Stimulated activated CD8-positive, alpha-beta memory T cell treated with anti-CD3 and anti-CD28 coated beads, Interleukin-12 subunit alpha, Interleukin-12 subunit beta, amount 100 ng/mL, for 24 hours (primary cell): ENCODE measurements around the gene MED27.

Source experiments
- DNase-seq: peaks from one replicate; pipeline ENCODE4 v3.0.0-alpha.2; 2020; ENCODE audit errors: extremely low read depth

The MED27 gene

DNA sequence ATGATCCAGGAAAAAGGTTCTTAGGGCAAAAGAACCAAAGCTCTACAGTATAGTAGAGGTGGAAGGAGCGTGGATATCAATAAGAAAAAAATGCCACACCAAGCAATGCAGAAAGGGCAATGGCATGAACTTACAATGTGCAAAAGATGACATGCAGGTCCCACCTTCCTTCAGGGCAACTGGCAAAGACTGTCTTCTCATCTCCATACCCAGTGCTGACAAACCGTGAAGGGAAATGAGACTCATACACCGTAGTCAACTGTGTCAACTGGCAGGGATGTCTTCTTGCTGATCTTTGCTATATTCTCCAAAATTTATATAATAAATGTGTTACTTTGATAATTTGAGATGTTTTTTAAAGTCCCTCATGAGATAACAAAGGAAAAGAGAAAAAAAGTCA, 36.0 kb downstream of the MED27 start:
- no peak for DNase-seq

DNA sequence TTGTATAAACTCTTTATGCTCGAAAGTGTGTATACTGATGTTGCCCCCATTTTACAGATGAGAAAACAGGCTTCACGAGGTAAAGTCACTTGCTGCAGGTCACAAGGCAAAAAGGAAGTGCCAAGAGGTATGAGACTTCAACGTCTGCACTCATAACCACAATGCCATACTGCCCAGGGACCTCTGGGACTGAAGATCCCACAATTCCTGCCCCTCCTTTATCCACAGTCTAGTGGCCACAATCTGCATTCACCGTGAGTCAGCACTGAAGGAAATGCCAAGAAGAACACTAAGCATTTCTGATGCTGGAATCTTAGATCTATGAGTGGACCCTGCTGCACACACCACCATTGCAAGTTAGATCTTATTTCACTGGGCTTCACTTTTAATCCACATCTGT, 37.3 kb downstream of the MED27 start:
- no peak for DNase-seq

DNA sequence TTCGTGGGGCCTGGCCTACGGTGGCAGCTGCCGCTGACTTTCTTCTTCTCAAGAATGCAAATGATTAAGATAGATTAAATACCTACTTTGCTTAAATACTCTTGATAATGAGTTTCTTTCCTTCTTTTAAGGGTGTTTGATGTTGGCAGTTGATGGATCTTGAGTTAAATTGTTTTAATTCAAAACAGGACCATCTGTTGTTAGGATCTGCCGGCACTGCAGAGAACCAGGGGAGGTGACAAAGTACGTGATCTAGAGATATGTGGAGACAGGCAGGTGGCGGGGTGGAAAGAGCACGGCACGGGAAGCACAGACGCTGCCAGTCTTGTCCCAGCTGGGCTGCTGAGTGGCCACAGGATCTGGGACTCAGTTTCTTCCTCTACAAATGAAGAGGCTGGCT, 37.9 kb downstream of the MED27 start:
- DNase-seq = no peak

DNA sequence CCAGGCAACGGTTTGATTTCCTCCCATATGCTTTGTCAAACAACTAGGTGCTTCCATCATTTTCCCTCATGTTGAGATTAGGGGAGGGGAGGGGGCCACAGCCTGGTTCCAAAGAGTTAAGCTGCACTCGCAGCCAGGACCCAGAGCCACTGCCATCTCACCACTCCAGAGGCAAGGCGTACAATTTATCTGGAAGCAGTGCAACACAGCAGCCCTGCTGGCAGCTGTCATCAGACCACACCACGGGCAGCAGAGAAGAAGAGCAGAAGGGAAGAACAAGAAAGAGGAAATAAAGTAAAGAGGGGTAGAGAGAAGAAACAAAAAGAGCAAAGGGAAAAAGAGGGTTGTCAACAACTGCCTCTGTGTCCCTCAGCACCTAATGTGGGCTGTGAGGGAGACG, 38.9 kb downstream of the MED27 start:
- no peak for DNase-seq

GRCh38 chr9:132040246-132040645, 39.4 kb downstream of the MED27 start:
- DNase-seq = no peak

- no peak for DNase-seq
These were observed 40.4 kb downstream of the MED27 start for GRCh38 chr9:132039284-132039683.

DNA sequence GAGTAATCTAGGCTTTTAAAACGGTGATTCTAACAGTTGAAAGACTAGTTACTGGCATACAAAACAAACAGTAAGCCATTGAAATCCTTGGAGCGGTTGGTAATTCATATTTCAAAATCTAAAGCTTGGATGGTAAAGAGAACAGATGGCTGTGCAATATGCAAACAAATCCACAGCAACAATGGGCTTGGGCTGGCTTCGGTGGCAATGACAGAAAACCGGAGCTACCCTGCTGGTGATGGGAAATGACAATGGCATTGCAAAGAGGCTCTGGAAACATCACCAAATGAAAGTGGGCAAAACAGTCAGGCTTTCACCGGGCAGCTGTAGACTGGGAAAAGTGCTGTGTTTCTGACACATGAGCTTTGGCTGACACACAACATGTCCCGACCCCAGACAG, 42.2 kb downstream of the MED27 start:
- no peak for DNase-seq

DNA sequence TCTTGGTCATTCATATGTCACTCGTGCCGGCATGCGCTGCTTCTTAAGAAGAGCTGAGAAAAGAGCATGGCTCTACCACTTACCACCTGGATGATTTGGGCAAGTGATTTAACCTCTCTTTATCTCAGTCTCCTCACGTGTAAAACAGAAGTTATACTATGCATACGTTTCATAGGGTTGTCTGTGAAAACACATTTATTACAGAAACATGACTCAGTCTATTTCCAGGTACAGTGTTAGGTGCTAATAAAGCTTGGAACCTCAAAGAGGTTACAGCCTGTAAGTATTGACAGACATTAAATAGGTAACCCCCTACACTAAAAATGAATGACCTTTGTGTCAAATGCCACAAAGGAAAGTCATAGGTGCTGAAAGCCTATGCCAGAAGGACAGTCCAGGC, 43.1 kb downstream of the MED27 start:
- DNase-seq = no peak

DNA sequence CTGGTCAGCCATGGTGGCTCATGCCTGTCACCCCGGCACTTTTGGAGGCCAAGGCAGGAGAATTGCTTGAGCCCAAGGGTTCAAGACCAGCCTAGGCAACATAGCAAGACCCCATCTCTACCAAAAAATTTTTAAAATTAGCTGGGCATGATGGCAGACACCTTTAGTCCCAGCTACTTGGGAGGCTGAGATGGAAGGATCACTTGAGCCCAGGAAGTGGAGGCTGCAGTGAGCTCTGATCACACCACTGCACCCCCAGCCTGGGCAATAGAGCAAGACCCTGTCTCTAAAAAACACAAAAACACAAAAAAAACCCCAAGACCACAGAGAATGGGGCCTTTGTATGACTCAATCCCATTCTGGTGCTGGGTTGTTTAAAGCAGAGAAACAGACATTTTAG, 44.0 kb downstream of the MED27 start:
- DNase-seq = no peak

- no peak for DNase-seq
These were observed 47.3 kb downstream of the MED27 start for GRCh38 chr9:132032238-132032950.

DNA sequence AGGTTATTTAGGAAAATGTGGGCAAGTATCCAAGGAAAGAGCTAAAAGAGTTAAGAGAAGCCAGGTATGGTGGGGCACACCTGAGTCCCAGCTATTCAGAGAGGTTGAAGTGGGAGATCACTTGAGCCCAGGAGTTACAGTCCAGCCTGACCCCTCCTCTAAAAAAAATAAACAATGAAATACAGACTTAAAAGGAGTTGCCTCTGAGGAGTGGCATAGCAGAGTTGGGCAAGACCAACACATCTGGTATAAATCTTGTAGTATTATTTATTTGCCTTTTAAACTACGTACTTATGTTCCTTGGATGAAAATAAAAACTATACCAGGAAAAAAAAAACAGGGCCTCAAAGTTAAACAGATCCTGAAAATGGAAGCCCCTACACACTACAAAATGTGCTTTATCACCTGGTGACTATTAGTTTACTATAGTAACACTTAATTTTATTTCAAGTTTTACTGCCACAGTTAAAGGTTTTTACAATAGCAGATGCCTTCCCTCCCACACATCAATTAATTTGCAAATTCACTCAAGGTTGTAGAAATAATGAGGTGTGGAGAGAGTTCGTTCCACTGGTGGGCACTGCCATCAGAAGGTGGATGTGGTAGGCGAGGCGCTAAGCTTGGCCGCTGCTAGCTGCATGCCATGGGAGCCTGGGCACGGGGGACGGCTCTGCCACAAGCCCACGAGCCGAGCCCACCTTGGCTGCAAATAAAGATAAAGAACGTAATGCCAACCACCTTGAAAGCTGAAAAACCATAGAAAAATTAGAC, 48.0 kb downstream of the MED27 start:
- DNase-seq = no peak

DNA sequence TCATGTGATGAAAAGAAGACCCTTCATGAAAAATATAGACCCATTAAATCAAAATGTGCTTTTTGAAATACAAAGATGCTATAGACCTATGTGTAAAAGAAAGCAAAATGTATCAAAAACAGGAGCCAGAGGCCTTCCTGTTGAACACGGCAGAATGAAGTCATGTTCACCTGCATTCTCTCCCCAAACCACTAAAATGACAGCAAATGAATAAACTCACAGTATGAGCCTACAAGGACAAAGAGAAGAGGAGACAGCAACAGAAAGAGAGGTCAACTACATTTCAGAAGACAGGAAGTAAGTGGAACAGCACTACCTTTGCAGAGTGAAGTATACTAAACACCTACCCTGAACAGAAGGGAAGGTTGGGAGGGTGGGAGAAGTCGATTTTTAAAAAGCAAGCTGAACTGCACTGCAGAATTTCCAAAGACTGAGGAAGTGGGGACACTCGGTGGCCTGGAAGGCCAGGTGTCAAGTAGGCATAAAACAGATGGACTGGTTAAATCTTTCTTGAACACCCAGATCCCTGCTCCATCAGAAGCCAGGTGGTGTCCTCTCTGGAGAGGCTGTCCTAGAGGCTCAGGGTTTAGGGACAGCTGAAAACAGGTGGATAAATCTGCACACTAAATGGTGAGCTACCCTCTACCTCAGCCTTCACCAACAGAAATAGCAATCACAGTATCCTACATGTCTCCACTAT, 48.9 kb downstream of the MED27 start:
- DNase-seq = no peak

GRCh38 chr9:132027752-132028663, 51.7 kb downstream of the MED27 start:
- DNase-seq = no peak

GRCh38 chr9:132026932-132027585, 52.6 kb downstream of the MED27 start:
- no peak for DNase-seq

- DNase-seq = no peak
These were observed 53.9 kb downstream of the MED27 start for GRCh38 chr9:132025766-132026165.

DNA sequence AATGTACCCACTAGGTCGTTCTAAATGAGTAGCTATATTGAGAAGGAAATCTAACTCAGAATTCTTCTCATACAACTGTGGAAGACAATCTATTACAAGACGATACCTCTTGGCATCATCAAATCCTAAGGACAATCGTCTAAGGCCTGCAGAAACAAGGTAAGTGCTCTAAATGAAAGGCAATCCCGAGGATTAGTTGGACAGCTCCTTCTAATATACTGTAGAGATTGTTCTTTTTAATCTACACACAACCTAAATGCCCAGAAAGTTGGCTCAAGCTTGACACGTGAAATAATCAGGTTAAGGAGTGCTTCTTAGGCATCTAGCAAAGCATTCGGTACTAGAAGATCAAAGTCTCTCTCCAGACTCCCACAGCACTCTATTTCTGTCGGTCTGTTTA, 55.1 kb downstream of the MED27 start:
- no peak for DNase-seq

GRCh38 chr9:132023419-132024180, 56.1 kb downstream of the MED27 start:
- DNase-seq = no peak

DNA sequence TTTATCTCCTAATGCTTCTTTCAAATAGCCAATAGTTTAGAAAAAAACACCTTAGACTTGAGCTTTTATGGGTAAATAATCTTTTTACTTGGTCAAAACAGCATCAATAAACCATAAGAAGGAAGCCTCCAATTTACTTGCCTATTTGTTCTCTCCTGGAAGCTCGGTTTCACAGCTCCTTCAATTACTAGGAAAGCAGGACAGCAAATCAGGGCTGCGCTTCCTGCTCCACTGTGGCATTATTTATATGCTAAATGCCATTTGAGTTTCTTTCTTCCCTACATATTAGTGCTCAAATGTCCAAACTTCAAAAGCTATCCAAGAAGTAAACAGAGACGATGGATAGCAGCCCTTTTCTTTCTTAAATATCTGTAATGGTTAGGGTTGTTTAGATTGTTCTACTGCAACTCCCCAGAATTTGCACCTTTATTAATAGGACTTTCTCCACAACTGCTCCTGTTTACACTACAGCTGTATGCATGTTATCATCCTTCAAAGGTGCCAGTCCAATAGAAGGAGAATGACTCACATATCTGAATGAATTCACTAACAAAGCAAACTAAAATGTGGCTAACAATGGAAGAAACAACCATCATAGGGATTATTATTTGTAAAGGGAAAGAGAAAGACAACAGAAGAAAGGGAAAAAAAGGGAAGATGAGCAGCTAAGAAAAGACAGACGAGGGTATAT, 58.7 kb downstream of the MED27 start:
- no peak for DNase-seq

DNA sequence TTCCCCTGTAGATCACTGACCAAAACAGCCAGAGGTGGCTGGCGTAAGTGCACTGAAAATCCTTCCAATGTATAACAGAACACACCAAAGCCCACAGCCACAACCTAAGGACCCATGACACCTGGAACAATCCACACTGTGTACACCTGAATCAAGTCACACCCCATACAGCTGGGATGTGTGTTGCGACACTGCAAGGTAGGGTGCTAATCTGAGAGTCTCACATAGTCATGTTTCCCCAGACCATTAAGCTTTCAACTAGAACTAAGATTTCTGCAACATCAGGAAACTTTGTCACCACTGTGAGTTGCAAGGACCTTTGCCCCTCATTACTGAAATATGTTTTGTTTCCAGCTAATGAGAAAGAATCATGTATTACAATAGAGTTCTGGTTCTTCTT, 59.4 kb downstream of the MED27 start:
- no peak for DNase-seq

DNA sequence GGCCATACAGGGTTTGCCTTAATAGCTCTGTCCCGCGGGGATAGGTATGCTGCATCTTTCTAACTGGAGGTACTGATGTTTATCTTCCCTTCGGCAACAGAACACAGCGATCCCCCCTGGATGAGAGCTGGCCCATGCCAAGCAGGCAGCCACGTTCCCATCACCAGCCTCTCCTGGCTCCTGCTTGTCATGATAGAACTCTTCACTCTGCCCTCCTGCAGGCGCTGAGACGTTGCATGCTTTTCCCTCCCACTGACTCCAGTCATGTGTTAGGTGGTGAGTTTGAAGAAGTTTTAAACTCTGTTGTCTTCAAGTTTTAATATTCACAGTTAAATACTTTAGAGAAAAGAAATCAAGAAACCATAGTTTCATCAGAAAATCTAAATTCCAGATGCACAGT, 60.0 kb downstream of the MED27 start:
- DNase-seq = no peak
